Hematopoietic multipotent progenitor cell treated with erythropoietin and hydrocortisone succinate and interleukin-3 and kit ligand, for 4 days (in vitro differentiated cells): ENCODE results near the gene SETDB2.
"Not testable (repeated sequence)": the region's sequence is repeated elsewhere in the genome, so short reads cannot be mapped to it uniquely, and the experiment has no call there.

Experiments
- DNase-seq: peaks from one replicate; pipeline ENCODE4 v3.0.0-alpha.2; 2015

Gene SETDB2

DNA sequence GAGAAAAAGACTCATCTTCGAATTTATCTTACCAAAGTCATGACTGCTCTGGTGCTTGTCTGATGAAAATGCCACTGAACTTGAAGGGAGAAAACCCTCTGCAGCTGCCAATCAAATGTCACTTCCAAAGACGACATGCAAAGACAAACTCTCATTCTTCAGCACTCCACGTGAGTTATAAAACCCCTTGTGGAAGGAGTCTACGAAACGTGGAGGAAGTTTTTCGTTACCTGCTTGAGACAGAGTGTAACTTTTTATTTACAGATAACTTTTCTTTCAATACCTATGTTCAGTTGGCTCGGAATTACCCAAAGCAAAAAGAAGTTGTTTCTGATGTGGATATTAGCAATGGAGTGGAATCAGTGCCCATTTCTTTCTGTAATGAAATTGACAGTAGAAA is 32.5 kb downstream of the SETDB2 start:
- DNase-seq = no peak

- no peak for DNase-seq
These were observed 37.7 kb downstream of the SETDB2 start for GRCh38 chr13:49481788-49482187.

- no peak for DNase-seq
These were observed 44.5 kb downstream of the SETDB2 start for GRCh38 chr13:49488563-49488962.

GRCh38 chr13:49494645-49495044 is 50.6 kb downstream of the SETDB2 start:
- peak; percentile 38 for DNase-seq

DNA sequence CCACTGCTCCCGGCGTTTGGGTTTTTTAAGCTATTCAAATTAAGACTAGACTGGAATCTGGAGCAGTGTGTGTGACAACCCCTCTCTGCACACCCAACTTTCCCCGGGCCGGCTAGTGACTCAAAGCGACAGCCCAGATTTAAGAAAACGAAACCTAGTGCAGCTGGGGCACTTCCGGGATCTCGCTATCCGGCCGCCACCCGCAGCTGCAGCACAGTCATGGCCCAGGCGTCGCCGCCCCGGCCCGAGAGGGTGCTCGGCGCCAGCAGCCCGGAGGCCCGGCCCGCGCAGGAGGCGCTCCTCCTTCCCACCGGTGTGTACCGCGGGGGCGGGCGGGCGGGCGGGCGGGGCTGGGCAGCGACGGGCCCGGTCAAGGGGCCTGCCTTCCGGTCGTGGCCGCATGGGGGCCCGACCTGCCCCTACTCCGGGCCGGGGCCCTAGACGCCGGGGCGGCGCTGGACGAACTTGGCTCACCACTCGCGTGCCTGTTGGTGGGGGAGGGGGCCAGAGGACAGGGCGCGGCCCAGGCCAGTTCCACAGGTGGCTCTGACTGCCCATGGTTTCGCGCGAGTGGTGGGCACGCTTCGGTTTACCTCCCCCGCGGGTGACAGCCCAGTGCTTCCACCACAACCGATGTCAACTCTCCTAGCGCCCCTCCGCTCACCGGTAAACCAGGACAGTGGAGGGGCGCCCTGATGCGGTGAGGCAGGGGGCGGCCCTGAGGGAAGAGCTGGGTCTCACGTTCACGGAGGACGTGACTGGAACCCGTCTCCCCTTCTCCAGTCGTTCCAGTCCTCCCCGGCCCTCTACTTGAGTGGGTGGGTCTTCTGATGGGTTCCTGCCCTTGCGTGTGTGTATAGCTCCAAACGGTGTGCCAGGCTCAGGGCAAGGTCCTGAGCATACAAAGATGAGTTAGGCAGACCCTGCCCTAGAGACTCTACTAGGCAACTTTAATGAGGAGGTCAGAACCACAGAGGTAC is 52.0 kb downstream of the SETDB2 start, which contains the start of gene PHF11:
Gene PHF11, plus strand, starts transcription at position 171 of the 980 bp plus-strand sequence. Its CDS starts 49 bp downstream, at position 220.
- DNase-seq = peak; percentile 92

GRCh38 chr13:49496837-49497236 is 52.8 kb downstream of the SETDB2 start:
- not testable (repeated sequence) for DNase-seq

- no peak for DNase-seq
These were observed 53.2 kb downstream of the SETDB2 start for GRCh38 chr13:49497272-49497671.

GRCh38 chr13:49498206-49498605 is 54.1 kb downstream of the SETDB2 start:
- no peak for DNase-seq

- no peak for DNase-seq
These were observed 56.0 kb downstream of the SETDB2 start for GRCh38 chr13:49499889-49500660.

- DNase-seq = no peak
These were observed 58.9 kb downstream of the SETDB2 start for GRCh38 chr13:49502954-49503353.

GRCh38 chr13:49503951-49504350 is 59.9 kb downstream of the SETDB2 start:
- DNase-seq = no peak

DNA sequence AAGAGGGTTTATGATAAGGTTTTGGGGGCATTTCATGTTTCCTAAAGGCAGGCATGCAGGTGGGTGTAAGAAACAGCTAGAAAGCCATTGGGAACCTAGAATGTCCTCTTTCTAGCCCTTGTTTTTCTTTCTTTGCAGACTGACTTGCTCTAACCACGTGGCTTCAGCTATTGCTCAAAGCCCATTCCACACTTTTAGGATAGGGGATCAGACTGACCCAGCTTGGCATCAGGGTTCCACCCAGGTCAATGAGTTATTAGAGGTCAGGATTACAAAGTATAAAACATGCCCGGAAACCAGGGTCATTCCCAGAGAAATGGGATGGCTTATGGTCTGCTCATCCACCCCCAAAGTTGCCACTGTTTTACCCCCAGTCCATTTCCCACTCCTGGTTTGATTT is 68.5 kb downstream of the SETDB2 start:
- DNase-seq = no peak

- no peak for DNase-seq
These were observed 72.4 kb downstream of the SETDB2 start for GRCh38 chr13:49516467-49516866.

GRCh38 chr13:49517461-49517860 is 73.4 kb downstream of the SETDB2 start:
- peak; percentile 47 for DNase-seq

GRCh38 chr13:49521224-49521623 is 77.2 kb downstream of the SETDB2 start:
- no peak for DNase-seq

- no peak for DNase-seq
These were observed 80.8 kb downstream of the SETDB2 start for GRCh38 chr13:49524740-49525501.

DNA sequence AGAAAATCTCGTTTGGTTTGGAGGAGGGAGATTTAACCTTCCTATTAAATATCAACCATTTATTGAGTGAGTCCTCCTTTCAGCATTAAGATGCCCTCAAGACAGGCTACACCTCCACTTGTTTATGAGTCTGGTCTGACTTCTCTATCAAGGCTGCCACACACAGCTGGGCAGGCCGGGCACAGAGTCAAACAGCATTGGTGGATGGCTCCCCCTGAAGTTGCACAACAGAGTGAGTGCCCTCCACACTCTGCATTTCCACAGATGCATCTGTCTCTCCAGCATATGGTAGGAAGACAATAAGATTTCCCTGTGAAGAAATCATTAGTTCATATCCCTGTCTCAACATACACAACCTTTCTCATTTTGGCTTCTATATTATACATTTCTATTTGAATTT is 83.0 kb downstream of the SETDB2 start:
- peak; percentile 73 for DNase-seq

GRCh38 chr13:49528161-49528560 is 84.1 kb downstream of the SETDB2 start:
- DNase-seq = no peak

DNA sequence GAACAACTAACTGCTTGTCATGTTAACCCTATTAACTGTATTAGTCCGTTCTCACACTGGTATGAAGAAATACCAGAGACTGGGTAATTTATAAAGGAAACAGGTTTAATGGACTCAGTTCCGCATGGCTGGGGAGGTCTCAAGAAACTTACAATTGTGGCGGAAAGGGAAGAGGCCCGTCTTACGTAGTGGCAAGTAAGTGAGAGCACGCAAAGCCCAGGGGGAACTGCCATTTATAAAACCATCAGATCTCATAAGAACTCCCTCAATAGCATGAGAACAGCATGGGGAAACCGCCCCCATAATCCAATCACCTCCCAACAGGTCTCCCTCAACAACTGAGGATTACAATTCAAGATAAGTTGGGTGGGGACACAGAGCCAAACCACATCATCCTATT is 86.4 kb downstream of the SETDB2 start:
- DNase-seq = peak; percentile 94

DNA sequence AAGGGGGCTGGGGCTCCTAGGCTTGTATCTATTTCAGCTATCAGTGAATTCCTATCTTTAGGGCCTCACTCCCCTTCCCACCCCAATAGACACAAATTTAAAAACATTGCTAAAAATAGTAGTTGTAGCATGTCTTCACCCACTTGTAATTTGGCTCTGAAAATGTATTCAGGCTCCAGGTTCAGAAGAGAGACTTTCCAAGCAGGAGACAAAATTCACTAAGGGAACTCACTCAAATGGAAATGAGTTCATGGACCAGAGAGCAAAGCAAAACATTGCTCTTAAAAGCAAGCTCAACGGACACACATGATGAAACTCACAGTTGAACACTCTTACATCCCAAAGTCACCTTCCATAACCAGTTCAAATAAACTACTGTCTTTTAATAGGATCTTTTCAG is 88.5 kb downstream of the SETDB2 start:
- DNase-seq = no peak

DNA sequence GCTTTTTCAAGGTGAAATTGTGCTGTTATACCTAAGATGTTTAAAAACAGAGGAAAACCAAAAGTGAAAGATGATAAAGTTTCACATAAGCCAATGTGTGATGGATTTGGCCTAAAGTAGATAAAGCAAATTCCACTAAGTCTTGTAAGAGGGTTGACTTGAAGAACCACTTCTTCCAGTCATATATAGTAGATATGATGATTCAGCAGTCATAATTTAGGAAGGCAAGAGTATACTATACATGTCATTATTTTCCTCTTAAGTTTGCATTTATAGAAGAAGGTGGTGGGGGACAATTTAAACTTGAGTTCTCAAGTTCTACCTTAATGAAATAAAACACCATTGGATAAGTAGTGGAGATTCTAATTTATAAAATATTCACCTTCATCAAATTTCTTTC is 88.9 kb downstream of the SETDB2 start:
- no peak for DNase-seq

DNA sequence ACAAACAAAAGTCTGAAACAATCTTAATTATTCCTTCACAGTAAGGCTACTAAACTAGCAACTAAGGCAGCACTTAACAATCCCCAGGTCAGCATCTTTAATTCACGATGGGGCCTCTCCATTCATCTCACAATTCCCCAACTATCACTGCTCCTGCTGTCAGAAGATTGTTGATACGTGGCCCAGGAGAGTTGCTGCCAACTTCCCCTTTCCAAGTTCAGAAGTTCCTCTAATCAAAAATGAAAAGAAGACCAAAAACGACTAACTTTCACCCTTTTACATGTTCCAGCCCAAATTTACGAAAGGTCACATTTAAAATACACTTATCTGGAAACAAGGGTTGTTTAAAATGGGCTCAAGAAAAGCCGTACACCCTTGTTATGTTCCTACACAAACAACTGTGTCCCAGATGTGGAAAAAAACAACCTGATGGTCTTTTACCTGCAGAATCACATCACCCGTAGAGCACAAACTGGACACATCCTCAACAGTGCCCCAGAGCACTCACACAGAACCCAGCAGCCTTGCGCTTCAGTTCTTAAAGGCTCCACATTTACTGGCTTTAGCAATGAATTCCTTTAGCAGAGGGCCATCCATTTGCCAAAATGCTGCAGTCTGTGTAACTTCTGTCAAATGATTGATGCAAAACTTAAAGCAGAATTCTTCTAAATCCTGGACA is 89.7 kb downstream of the SETDB2 start:
- DNase-seq = peak; percentile 71
